ENCODE results near the gene PHF21B. TPM values are rescaled to one million over a fixed set of nuclear protein-coding genes. Genes with fewer than 3 reads are reported as not detected.

PHF21B gene
- total and polyA plus RNA-seq, 2 of the 8 experiments (the other 6 are each of a cell fraction or from before 2014, with no cell fraction given) = 19.3 to 68.1 TPM

DNA sequence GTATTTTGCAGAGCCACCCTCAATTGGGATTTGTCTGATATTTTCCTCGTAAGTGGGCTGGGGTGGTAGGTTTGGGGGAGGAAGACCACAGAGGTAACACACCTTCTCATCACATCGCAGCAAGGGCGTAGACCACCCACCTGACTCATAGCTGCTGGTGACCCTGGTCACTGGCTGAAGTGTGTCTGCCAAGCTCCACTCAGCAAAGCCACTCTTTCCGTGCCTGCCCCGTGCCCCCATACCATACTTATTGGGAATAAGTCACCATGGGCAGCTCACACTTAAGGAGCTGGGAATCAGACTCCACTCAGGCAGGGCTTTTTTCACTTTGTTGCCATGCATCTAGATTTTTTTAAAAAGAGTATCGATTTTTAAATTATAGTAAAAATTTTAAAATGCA, 111.6 kb downstream of the PHF21B start:
- ChIA-PET POLR2A (ENCODE audit: partially characterized antibody) (no interaction called here), CTCF (ENCODE audit: partially characterized antibody) (interaction anchor here (0.6 to 1.3 kb wide), 3 partner anchors 10 to 47 kb away, joined by 3 to 5 read pairs (median 3); no protein-coding TSS in a partner anchor)
- no peak overlapping the region for H3K23ac ChIP-seq (ENCODE audit: insufficient read length)
- no peak overlapping the region for H3K56ac ChIP-seq (replicated peaks; ENCODE audit: insufficient read length, low read depth, low read length)
- H3K4me2 ChIP-seq (ENCODE audit: insufficient read depth in 1 of 2, low read depth in 2 of 2, low read length in 2 of 2) = no peak overlapping the region
- WGBS, 2 experiments (ENCODE audit: extremely low coverage in 1 of 2, insufficient coverage in 1 of 2, insufficient read length in 1 of 2, insufficient replicate concordance in 2 of 2, low coverage in 1 of 2, low lambda C conversion rate in 2 of 2, missing lambda C conversion rate in 1 of 2) = 97% methylated on average over 6 of the region's 6 CpGs; no CpG with 5 or more reads in 1 of the 2 experiments
- no peak overlapping the region for H4K5ac ChIP-seq (ENCODE audit: insufficient read length, low read depth, low read length)
- FAIRE-seq = no peak
- H3K23me2 ChIP-seq (ENCODE audit: low read depth, low read length) = no peaks in the 10 kb centered on the region
- H4K8ac ChIP-seq (ENCODE audit: extremely low read depth, insufficient read depth, low read length) = no peak overlapping the region; the same call in 1 of the 2 replicates
- H3K4me1 ChIP-seq (replicated peaks in 1 of 4; ENCODE audit: control insufficient read depth in 3 of 4, insufficient read depth in 4 of 4, low read length in 3 of 4) = no peaks in the 10 kb centered on the region; a peak in 2 of 7 replicates
- no peak overlapping the region for H2AK5ac ChIP-seq (ENCODE audit: low read depth, low read length)
- no peak overlapping the region for H3K18ac ChIP-seq (ENCODE audit: extremely low read depth, low read length)
- no peak overlapping the region for H2BK20ac ChIP-seq (ENCODE audit: low read length)
- TF ChIP-seq CHD1 (IDR thresholded peaks at IDR 0.05; ENCODE audit: low read depth, low read length) = no peak
- TF ChIP-seq TEAD4 (IDR thresholded peaks at IDR 0.05; ENCODE audit: low read depth, low read length) = no peak
- TF ChIP-seq POLR2AphosphoS5 (IDR thresholded peaks at IDR 0.05; ENCODE audit: low read depth, low read length) = peak; percentile 49; the same call in 1 of the 2 replicates
- TF ChIP-seq CREB1 (IDR thresholded peaks at IDR 0.05) = no peak
- no peak overlapping the region for H2AFZ ChIP-seq (ENCODE audit: low read length)
- peak in 1 of 2 experiments; percentile 32 for DNase-seq (ENCODE audit: low read depth in 1 of 2, low spot score in 2 of 2)
- peaks cover 11 to 15% of the 10 kb centered on the region in 2 experiments; a peak in 3 of 4 replicates for H3K9me3 ChIP-seq (ENCODE audit: insufficient read depth in 2 of 2, low read depth in 1 of 2, low read length in 1 of 2)
- H3K36me3 ChIP-seq (ENCODE audit: control insufficient read depth in 2 of 4, insufficient read depth in 4 of 4, low read length in 3 of 4) = peaks cover 0 to 19% (median 15%) of the 10 kb centered on the region in 4 experiments; a peak in 5 of 8 replicates
- H4K20me1 ChIP-seq (replicated peaks in 1 of 2; ENCODE audit: control insufficient read depth in 1 of 2, insufficient read depth in 2 of 2, low read length in 2 of 2) = peaks cover 0 to 4% of the 10 kb centered on the region in 2 experiments
- H3K9ac ChIP-seq (replicated peaks in 1 of 4; ENCODE audit: extremely low read depth in 1 of 4, low read depth in 3 of 4, low read length in 3 of 4) = no peak overlapping the region
- H3K4me3 ChIP-seq (ENCODE audit: extremely low read depth in 1 of 4, insufficient read depth in 2 of 4, low read depth in 3 of 4, low read length in 4 of 4) = no peak overlapping the region
- no peak overlapping the region for H3K4ac ChIP-seq (replicated peaks; ENCODE audit: insufficient read length, low read depth, low read length)
- H2BK120ac ChIP-seq (replicated peaks; ENCODE audit: low read depth, low read length) = no peak overlapping the region
- no peaks in the 10 kb centered on the region for H3K79me2 ChIP-seq (ENCODE audit: control insufficient read depth in 1 of 2, insufficient read depth in 2 of 2, low read length in 2 of 2)
- no peak overlapping the region for H4K91ac ChIP-seq (replicated peaks; ENCODE audit: insufficient read length, low read length)
- no peaks in the 10 kb centered on the region for H3K27me3 ChIP-seq (replicated peaks in 1 of 4; ENCODE audit: control insufficient read depth in 3 of 4, extremely low read depth in 1 of 4, insufficient read depth in 3 of 4, low read length in 3 of 4)
- H3K79me1 ChIP-seq (ENCODE audit: low read depth, low read length) = no peaks in the 10 kb centered on the region; the same call in 1 of the 2 replicates
- H3K14ac ChIP-seq (ENCODE audit: insufficient read length) = no peak overlapping the region
- no peak overlapping the region for H3K27ac ChIP-seq (ENCODE audit: low read depth, low read length)
- no peak overlapping the region for H2BK12ac ChIP-seq (ENCODE audit: low read depth, low read length)
- H2BK5ac ChIP-seq (ENCODE audit: low read depth, low read length) = no peak overlapping the region
- H2BK15ac ChIP-seq (ENCODE audit: low read length) = no peak overlapping the region

Data from H1 (cell line).